HL-60 (cell line): ENCODE measurements around the gene TNNT2.

Experiments
- SPI1 ChIP-seq: IDR thresholded peaks from 2 replicates; pipeline ENCODE4 v1.6.1; 2012; ENCODE audit warnings: low read depth, mild to moderate bottlenecking, borderline replicate concordance
- TF ChIP-seq, protein P1 (sequence below): IDR thresholded peaks from one replicate; pipeline ENCODE4 v1.5.1; 2011; ENCODE audit warnings: low read length, control low read depth, inconsistent platforms; ENCODE audit not compliant: insufficient read depth

DNA sequence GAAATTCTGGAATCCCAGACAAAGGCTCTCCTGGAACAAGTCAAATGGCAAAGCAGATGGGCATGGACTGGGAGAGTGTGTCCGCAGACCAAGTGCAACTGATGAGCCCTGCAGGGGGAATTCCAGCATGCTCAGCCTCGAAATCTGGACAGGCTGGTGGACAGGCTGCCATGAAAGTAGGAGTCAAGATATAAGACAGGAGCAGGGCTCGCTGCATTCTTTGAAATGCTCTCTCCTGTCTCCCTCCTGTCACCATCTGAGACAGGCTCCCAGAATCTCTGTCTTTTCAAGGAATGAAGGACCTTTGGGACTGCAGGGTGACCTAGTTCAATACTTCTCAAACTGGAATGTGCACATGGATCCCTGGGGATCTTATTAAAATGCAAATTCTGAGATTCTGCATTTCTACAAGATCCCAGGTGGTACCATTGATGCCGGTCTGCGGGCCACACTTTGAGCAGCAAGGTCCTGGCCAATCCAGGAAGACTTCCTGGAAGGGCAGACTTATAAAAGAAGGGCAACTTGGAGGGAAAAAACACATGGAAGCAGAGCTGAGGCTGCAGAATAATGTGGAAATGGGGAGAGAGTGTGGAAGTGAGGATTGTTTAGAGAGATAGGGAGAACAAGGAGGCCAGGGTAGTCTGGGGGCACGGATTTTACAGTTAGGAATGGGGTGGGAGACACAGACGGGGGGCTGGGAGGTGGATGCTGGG lies 29.8 kb downstream of the TNNT2 start:
- TF ChIP-seq, protein P1, sequence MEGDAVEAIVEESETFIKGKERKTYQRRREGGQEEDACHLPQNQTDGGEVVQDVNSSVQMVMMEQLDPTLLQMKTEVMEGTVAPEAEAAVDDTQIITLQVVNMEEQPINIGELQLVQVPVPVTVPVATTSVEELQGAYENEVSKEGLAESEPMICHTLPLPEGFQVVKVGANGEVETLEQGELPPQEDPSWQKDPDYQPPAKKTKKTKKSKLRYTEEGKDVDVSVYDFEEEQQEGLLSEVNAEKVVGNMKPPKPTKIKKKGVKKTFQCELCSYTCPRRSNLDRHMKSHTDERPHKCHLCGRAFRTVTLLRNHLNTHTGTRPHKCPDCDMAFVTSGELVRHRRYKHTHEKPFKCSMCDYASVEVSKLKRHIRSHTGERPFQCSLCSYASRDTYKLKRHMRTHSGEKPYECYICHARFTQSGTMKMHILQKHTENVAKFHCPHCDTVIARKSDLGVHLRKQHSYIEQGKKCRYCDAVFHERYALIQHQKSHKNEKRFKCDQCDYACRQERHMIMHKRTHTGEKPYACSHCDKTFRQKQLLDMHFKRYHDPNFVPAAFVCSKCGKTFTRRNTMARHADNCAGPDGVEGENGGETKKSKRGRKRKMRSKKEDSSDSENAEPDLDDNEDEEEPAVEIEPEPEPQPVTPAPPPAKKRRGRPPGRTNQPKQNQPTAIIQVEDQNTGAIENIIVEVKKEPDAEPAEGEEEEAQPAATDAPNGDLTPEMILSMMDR: no peak
- TF ChIP-seq SPI1: no peak
